ENCODE results near the gene SSBP3.

The SSBP3 gene

DNA sequence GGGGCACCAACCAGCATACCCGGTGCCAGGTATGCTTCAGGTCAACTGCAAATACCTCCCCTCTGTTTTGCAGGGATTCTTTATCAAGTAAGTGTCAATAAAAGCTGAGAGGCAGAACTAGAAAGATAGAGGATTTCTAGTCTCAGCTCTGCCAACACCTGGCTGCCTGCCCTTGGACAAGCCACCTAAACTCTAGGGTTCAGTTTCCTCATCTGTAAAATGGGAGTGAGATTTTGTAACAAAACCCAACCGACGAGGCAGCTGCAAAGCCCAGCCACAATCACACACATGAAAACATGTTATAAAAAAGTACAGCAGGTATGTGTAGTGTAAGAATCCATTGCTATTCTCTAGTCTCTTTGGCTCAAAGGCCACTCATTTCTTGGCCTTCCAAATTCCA is 8.2 kb downstream of the SSBP3 start:
- Histone ChIP-seq H3K4me3 (ENCODE audit: insufficient read depth, low read length, poor library complexity, severe bottlenecking) (no peak overlapping the region), H3K9me3 (ENCODE audit: insufficient read depth, low read length) (no peaks in the 10 kb centered on the region), H3K79me2 (ENCODE audit: insufficient read depth, low read length) (no peaks in the 10 kb centered on the region), H3K27me3 (ENCODE audit: low read length) (no peaks in the 10 kb centered on the region), H3K27ac (ENCODE audit: low read depth, low read length) (no peak overlapping the region), H4K20me1 (ENCODE audit: low read depth, low read length) (no peaks in the 10 kb centered on the region), H3K36me3 (ENCODE audit: low read length) (no peaks in the 10 kb centered on the region), H2AFZ (ENCODE audit: low read depth, low read length, severe bottlenecking) (no peak overlapping the region), H3K4me2 (ENCODE audit: low read depth, low read length, poor library complexity, severe bottlenecking) (no peak overlapping the region), H3K9me2 (replicated peaks; ENCODE audit: insufficient read depth, low read length) (no peaks in the 10 kb centered on the region), H3F3A (ENCODE audit: insufficient read depth) (no peaks in the 10 kb centered on the region), H3K9ac (ENCODE audit: low read length) (no peak overlapping the region)
- TF ChIP-seq, protein P1, sequence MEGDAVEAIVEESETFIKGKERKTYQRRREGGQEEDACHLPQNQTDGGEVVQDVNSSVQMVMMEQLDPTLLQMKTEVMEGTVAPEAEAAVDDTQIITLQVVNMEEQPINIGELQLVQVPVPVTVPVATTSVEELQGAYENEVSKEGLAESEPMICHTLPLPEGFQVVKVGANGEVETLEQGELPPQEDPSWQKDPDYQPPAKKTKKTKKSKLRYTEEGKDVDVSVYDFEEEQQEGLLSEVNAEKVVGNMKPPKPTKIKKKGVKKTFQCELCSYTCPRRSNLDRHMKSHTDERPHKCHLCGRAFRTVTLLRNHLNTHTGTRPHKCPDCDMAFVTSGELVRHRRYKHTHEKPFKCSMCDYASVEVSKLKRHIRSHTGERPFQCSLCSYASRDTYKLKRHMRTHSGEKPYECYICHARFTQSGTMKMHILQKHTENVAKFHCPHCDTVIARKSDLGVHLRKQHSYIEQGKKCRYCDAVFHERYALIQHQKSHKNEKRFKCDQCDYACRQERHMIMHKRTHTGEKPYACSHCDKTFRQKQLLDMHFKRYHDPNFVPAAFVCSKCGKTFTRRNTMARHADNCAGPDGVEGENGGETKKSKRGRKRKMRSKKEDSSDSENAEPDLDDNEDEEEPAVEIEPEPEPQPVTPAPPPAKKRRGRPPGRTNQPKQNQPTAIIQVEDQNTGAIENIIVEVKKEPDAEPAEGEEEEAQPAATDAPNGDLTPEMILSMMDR (IDR thresholded peaks at IDR 0.05; ENCODE audit: insufficient read depth, low read length, poor library complexity, severe bottlenecking), result no peak
- TF ChIP-seq EZH2phosphoT487 (conservative IDR thresholded peaks at IDR 0.05; ENCODE audit: low read length), result no peak

DNA sequence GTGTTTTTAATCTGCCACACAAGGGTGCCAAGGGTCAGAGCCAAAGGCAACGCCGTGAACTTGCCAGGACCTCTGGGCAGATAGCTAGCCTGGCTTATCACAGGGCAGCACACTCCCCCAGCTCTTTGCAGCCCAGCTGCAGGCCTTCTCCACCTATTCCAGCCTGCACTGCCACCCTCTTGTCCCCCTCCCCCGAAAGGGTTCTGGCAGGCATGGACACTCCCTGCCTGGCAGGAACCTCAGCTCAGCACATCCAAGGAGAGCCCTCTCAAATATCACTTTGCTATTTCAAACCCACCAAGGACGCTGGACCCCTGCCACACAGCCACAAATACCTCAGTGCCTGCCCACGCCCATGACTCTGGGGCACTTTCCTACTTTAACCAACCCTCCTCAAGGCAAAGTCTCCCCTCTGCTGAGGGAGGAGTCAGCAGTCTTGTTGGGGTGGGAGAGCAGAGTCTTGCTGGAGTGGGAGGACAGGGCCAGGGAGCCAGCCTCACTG is 9.1 kb downstream of the SSBP3 start:
- Histone ChIP-seq H3F3A (ENCODE audit: insufficient read depth) (no peaks in the 10 kb centered on the region), H3K4me2 (ENCODE audit: low read depth, low read length, poor library complexity, severe bottlenecking) (no peak overlapping the region), H3K79me2 (ENCODE audit: insufficient read depth, low read length) (no peaks in the 10 kb centered on the region), H3K36me3 (ENCODE audit: low read length) (no peaks in the 10 kb centered on the region), H3K4me3 (ENCODE audit: insufficient read depth, low read length, poor library complexity, severe bottlenecking) (no peak overlapping the region), H4K20me1 (ENCODE audit: low read depth, low read length) (no peaks in the 10 kb centered on the region), H2AFZ (ENCODE audit: low read depth, low read length, severe bottlenecking) (no peak overlapping the region), H3K9ac (ENCODE audit: low read length) (no peak overlapping the region), H3K27ac (ENCODE audit: low read depth, low read length) (no peak overlapping the region), H3K9me3 (ENCODE audit: insufficient read depth, low read length) (no peaks in the 10 kb centered on the region), H3K9me2 (replicated peaks; ENCODE audit: insufficient read depth, low read length) (no peaks in the 10 kb centered on the region), H3K27me3 (ENCODE audit: low read length) (no peaks in the 10 kb centered on the region)
- no peak for TF ChIP-seq EZH2phosphoT487 (conservative IDR thresholded peaks at IDR 0.05; ENCODE audit: low read length)
- TF ChIP-seq, protein P1 (IDR thresholded peaks at IDR 0.05; ENCODE audit: insufficient read depth, low read length, poor library complexity, severe bottlenecking), result no peak

DNA sequence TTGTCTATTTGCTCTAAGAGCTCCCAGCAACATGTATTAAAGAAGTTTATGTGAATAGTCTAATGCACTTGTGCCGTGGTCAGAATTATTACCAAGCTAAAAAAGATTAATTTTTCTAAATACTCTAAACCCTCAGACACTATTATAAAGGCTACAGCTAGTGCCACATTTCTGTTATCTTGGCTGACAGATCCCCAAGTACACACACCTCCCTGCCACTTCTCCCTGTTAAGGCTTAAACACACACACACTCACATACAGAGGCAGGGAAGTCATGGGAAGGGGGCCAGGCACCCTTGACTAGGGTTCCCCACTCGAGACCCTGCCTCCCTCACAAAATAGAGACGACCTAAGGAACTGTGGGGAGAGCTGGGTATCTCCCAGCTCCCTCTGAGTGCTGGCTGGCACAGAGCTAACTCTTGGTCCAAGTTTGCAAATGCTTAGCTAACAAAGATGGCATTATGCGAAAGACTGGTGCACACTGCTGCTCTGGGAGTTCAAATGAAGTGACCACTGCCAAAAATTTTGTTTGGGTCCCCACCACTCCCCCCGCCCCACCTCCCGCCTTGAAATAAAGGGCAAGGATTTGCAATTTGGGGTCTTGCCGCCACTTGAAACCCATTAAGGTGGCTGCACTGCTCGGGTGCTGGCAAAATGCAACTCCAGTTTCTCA is 9.8 kb downstream of the SSBP3 start:
- no peak overlapping the region for H3K9ac ChIP-seq (ENCODE audit: low read length)
- no peak overlapping the region for H3K4me3 ChIP-seq (ENCODE audit: insufficient read depth, low read length, poor library complexity, severe bottlenecking)
- H4K20me1 ChIP-seq (ENCODE audit: low read depth, low read length), result no peaks in the 10 kb centered on the region
- H3K9me3 ChIP-seq (ENCODE audit: insufficient read depth, low read length), result no peaks in the 10 kb centered on the region
- H2AFZ ChIP-seq (ENCODE audit: low read depth, low read length, severe bottlenecking), result no peak overlapping the region
- no peak for TF ChIP-seq EZH2phosphoT487 (conservative IDR thresholded peaks at IDR 0.05; ENCODE audit: low read length)
- TF ChIP-seq, protein P1 (IDR thresholded peaks at IDR 0.05; ENCODE audit: insufficient read depth, low read length, poor library complexity, severe bottlenecking), result no peak
- H3K4me2 ChIP-seq (ENCODE audit: low read depth, low read length, poor library complexity, severe bottlenecking), result no peak overlapping the region
- no peaks in the 10 kb centered on the region for H3K9me2 ChIP-seq (replicated peaks; ENCODE audit: insufficient read depth, low read length)
- no peaks in the 10 kb centered on the region for H3F3A ChIP-seq (ENCODE audit: insufficient read depth)
- H3K27ac ChIP-seq (ENCODE audit: low read depth, low read length), result no peak overlapping the region
- no peaks in the 10 kb centered on the region for H3K36me3 ChIP-seq (ENCODE audit: low read length)
- no peaks in the 10 kb centered on the region for H3K27me3 ChIP-seq (ENCODE audit: low read length)
- H3K79me2 ChIP-seq (ENCODE audit: insufficient read depth, low read length), result no peaks in the 10 kb centered on the region
